ENCODE results near the gene PSTK. TPM values are rescaled to one million over a fixed set of nuclear protein-coding genes. Genes with fewer than 3 reads are reported as not detected.

Gene PSTK
- total and polyA plus RNA-seq, 10 of the 15 experiments (the other 5 are each of a cell fraction or from before 2014, with no cell fraction given) = 1.8 to 7.1 (median 3.4) TPM

- Histone ChIP-seq H2AFZ (ENCODE audit: control insufficient read depth, low read depth, low read length) (no peak overlapping the region), H3K27ac (ENCODE audit: control insufficient read depth, insufficient read depth) (no peak overlapping the region), H3K27me3 (replicated peaks in 1 of 2; ENCODE audit: control insufficient read depth in 2 of 2, insufficient read depth in 2 of 2, low read length in 1 of 2) (no peaks in the 10 kb centered on the region), H3K4me2 (ENCODE audit: control insufficient read depth, insufficient read depth) (no peak overlapping the region), H3K9ac (ENCODE audit: control insufficient read depth, insufficient read depth, low read length) (no peak overlapping the region), H3K79me2 (ENCODE audit: control insufficient read depth, insufficient read depth, low read length) (peaks cover 2% of the 10 kb centered on the region), H3K4me3 (no peak overlapping the region), H3K36me3 (ENCODE audit: control insufficient read depth in 2 of 2, insufficient read depth in 2 of 2, low read length in 1 of 2) (peaks cover 4 to 10% of the 10 kb centered on the region in 2 experiments; a peak in 3 of 4 replicates), H3K4me1 (ENCODE audit: control insufficient read depth, insufficient read depth, low read length) (peaks cover under 1% of the 10 kb centered on the region; the same call in 1 of the 2 replicates), H4K20me1 (ENCODE audit: control insufficient read depth, insufficient read depth) (no peaks in the 10 kb centered on the region), H3K9me3 (replicated peaks; ENCODE audit: control insufficient read depth, insufficient read depth, low read length) (no peaks in the 10 kb centered on the region)
- no TSS peak for BruUV-seq (replicated peaks)
- no peak for FAIRE-seq
- no peak for ATAC-seq
- ChIA-PET CTCF (interaction anchor here (3.5 kb wide), 1 partner anchor 11 kb away, joined by 24 read pairs; the partner anchor contains the start of gene PSTK), SMC1A (ENCODE audit: uncharacterized antibody, unreplicated experiment) (no interaction called here), RAD21 (ENCODE audit: unreplicated experiment) (no interaction called here), POLR2A (interaction anchor here (1.2 to 1.3 kb wide), 2 partner anchors 11 to 16 kb away, joined by 3 read pairs; partner anchors contain the start of gene PSTK)
- TF ChIP-seq IRF5 (IDR thresholded peaks at IDR 0.05; ENCODE audit: borderline replicate concordance) (no peak), ETV6 (conservative IDR thresholded peaks at IDR 0.05 in 1 of 2, IDR thresholded peaks at IDR 0.05 in 1 of 2; ENCODE audit: borderline replicate concordance in 1 of 2, low read depth in 1 of 2) (no peak), WRNIP1 (IDR thresholded peaks at IDR 0.05; ENCODE audit: borderline replicate concordance, low read depth, low read length) (no peak), KLF5 (IDR thresholded peaks at IDR 0.05; ENCODE audit: partially characterized antibody) (no peak), E4F1 (IDR thresholded peaks at IDR 0.05; ENCODE audit: borderline replicate concordance, partially characterized antibody) (no peak), EGR1 (IDR thresholded peaks at IDR 0.05; ENCODE audit: borderline replicate concordance in 1 of 2, low read depth in 2 of 2, low read length in 2 of 2) (no peak), YBX1 (IDR thresholded peaks at IDR 0.05) (no peak), TCF7 (IDR thresholded peaks at IDR 0.05; ENCODE audit: borderline replicate concordance) (no peak), ZSCAN29 (IDR thresholded peaks at IDR 0.05) (no peak), ZZZ3 (IDR thresholded peaks at IDR 0.05; ENCODE audit: control insufficient read depth, insufficient read length, low read depth) (no peak), FOXK2 (IDR thresholded peaks at IDR 0.05) (no peak), ASH2L (IDR thresholded peaks at IDR 0.05; ENCODE audit: borderline replicate concordance, low read depth) (no peak)
- DNase-seq (ENCODE audit: low read depth, low spot score) = no peak
- in situ Hi-C loops (cut with MboI) = no loop called here
- intact Hi-C loops (cut with micrococcal nuclease; ENCODE audit: unreplicated experiment) = no loop called here
- 100% methylated on average over 1 of the region's 1 CpG for WGBS (ENCODE audit: insufficient coverage, insufficient replicate concordance, low lambda C conversion rate, missing lambda C conversion rate)
Measured at GRCh38 chr10:122992031-122992585, 11.9 kb downstream of the PSTK start.

Data from GM12878 (cell line).